K562 (cell line): ENCODE results near the gene NME7. TPM values are rescaled to one million over a fixed set of nuclear protein-coding genes. Genes with fewer than 3 reads are reported as not detected.

ENCODE experiments used
- CHD2 ChIP-seq: IDR thresholded peaks from 2 replicates; pipeline ENCODE4 v1.6.1; 2011; ENCODE audit warnings: low read depth, low read length
- E4F1 ChIP-seq: fragments of 250-450 bp; sonication (Bioruptor Pico); IDR thresholded peaks from 2 replicates; pipeline ENCODE4 v1.5.0; 2021; ENCODE audit warnings: mild to moderate bottlenecking, borderline replicate concordance
- ELF2 ChIP-seq: fragments of 250-450 bp; sonication (Bioruptor Pico); IDR thresholded peaks from 2 replicates; pipeline ENCODE4 v1.5.0; 2021; ENCODE audit warnings: mild to moderate bottlenecking
- ETV6 ChIP-seq, 3 experiments: fragments of 150-350 bp in 1 of 3; sonication (generic) in 1 of 3; formaldehyde crosslinking in 1 of 3; IDR thresholded peaks; 2 replicates each; pipeline versions ENCODE4 v1.6.1 to v1.8.0; 2014 to 2022; ENCODE audit warnings: borderline replicate concordance in 2 of 3, low read depth in 2 of 3, antibody characterized with exemption in 1 of 3, low read length in 1 of 3, mild to moderate bottlenecking in 1 of 3, missing genetic modification reagents in 1 of 3
- IRF1 ChIP-seq: sonication (generic); formaldehyde crosslinking; IDR thresholded peaks from 2 replicates; pipeline ENCODE4 v1.8.0; 2022; ENCODE audit warnings: missing genetic modification reagents, mild to moderate bottlenecking, borderline replicate concordance
- KDM2B ChIP-seq: fragments of 250-450 bp; sonication (Bioruptor Pico); IDR thresholded peaks from 2 replicates; pipeline ENCODE4 v1.8.0; 2021; ENCODE audit warnings: mild to moderate bottlenecking, moderate library complexity
- KLF1 ChIP-seq: fragments of 450-650 bp; IDR thresholded peaks from 2 replicates; pipeline ENCODE4 v1.6.1; 2016; ENCODE audit warnings: missing genetic modification characterization, missing compliant biosample characterization
- LEF1 ChIP-seq: fragments of 450-650 bp; IDR thresholded peaks from 2 replicates; pipeline ENCODE4 v1.6.1; 2016; ENCODE audit warnings: mild to moderate bottlenecking
- NR2C2 ChIP-seq, 2 experiments: fragments of 200-800 bp in 1 of 2; sonication (Bioruptor generic) in 1 of 2; sonication (generic) in 1 of 2; formaldehyde crosslinking in 1 of 2; IDR thresholded peaks; 2 replicates each; pipeline versions ENCODE4 v1.6.1 to v1.8.0; 2016 to 2022; ENCODE audit warnings: mild to moderate bottlenecking in 1 of 2, missing compliant biosample characterization in 1 of 2, missing genetic modification characterization in 1 of 2, missing genetic modification reagents in 1 of 2
- TAF15 ChIP-seq: fragments of 200-400 bp; formaldehyde crosslinking; IDR thresholded peaks from 2 replicates; pipeline ENCODE4 v1.6.1; 2017; ENCODE audit warnings: mild to moderate bottlenecking, low read depth, low read length, moderate library complexity
- TCF7L2 ChIP-seq: fragments of 150-350 bp; IDR thresholded peaks from 2 replicates; pipeline ENCODE4 v1.6.1; 2016; ENCODE audit warnings: low read depth, mild to moderate bottlenecking, low read length, moderate library complexity
- ZBTB26 ChIP-seq: fragments of 450-650 bp; formaldehyde crosslinking; IDR thresholded peaks from 2 replicates; pipeline ENCODE4 v1.4.0; 2022; ENCODE audit warnings: missing genetic modification characterization
- ZNF165 ChIP-seq: fragments of 250-450 bp; sonication (Bioruptor Pico); IDR thresholded peaks from 2 replicates; pipeline ENCODE4 v1.4.0; 2020; ENCODE audit warnings: borderline replicate concordance
- ZNF263 ChIP-seq: sonication (generic); formaldehyde crosslinking; IDR thresholded peaks from 2 replicates; pipeline ENCODE4 v1.8.0; 2022; ENCODE audit warnings: mild to moderate bottlenecking, missing genetic modification reagents, borderline replicate concordance
- ZNF398 ChIP-seq: fragments of 250-450 bp; sonication (Bioruptor Pico); IDR thresholded peaks from 2 replicates; pipeline ENCODE4 v1.8.0; 2021; ENCODE audit warnings: moderate library complexity, mild to moderate bottlenecking, inconsistent platforms
- ZNF518B ChIP-seq: fragments of 250-450 bp; sonication (Bioruptor Pico); IDR thresholded peaks from 2 replicates; pipeline ENCODE4 v1.5.0; 2021; ENCODE audit warnings: mild to moderate bottlenecking, moderate library complexity
- ZNF717 ChIP-seq: fragments of 250-450 bp; sonication (Bioruptor Pico); IDR thresholded peaks from 2 replicates; pipeline ENCODE4 v1.5.0; 2021
- polyA plus RNA-seq, 8 experiments: library from polyadenylated mRNA; depleted of rRNA in 4 of 8; stranded (reverse) in 5 of 8; unstranded in 3 of 8; fragments of >200 nt; fragmentation: Nextera tagmentation in 2 of 8; fragmentation: Illumina TruSeq in 1 of 8; extraction: Ambion mirVana in 2 of 8; extraction: Trizol in 1 of 8; gene quantifications; 2 replicates each; pipeline versions ENCODE4 v1.2.1 to v1.2.3, GENCODE V29; 2011 to 2014; ENCODE audit warnings: inconsistent platforms in 1 of 8, missing spikeins in 1 of 8
- total RNA-seq, 7 experiments: library from RNA; depleted of rRNA in 6 of 7; stranded (reverse); fragments of >200 nt in 6 of 7; fragmentation: Illumina TruSeq in 2 of 7; extraction: Trizol in 2 of 7; gene quantifications; 2 replicates each; pipeline versions ENCODE4 v1.2.1 to v1.2.3, GENCODE V29; 2011 to 2021; ENCODE audit warnings: low replicate concordance in 1 of 7

Gene NME7
- total and polyA plus RNA-seq, 9 of the 15 experiments (the other 6 are each of a cell fraction or from before 2014, with no cell fraction given), result 7.9 to 43.2 (median 23.9) TPM

- TF ChIP-seq ZBTB26 (CRISPR knock-in tag) (no peak), NR2C2 (CRISPR knock-in tag; IDR thresholded peaks at IDR 0.05) (no peak), NR2C2 (tag; IDR thresholded peaks at IDR 0.05) (no peak; the same call in 1 of the 2 replicates), IRF1 (CRISPR knock-in tag) (no peak), ZNF263 (CRISPR knock-in tag) (no peak), ELF2 (no peak), ETV6 (IDR thresholded peaks at IDR 0.05; ENCODE audit: borderline replicate concordance in 1 of 2, low read depth in 2 of 2, low read length in 1 of 2) (no peak), ETV6 (CRISPR knock-in tag; IDR thresholded peaks at IDR 0.05; ENCODE audit: borderline replicate concordance) (no peak), KLF1 (tag) (no peak), TAF15 (no peak), KDM2B (CRISPR knock-in tag) (no peak), ZNF717 (CRISPR knock-in tag) (no peak), LEF1 (peak; percentile 33; the same call in 1 of the 2 replicates), ZNF165 (CRISPR knock-in tag) (no peak), CHD2 (no peak), E4F1 (CRISPR knock-in tag) (no peak), ZNF398 (CRISPR knock-in tag) (no peak), ZNF518B (CRISPR knock-in tag) (no peak), TCF7L2 (no peak)
Measured at GRCh38 chr1:169193191-169193850, 174.3 kb downstream of the NME7 start (continued).
